GM23338 (cell line): ENCODE results near the gene DCLRE1C. TPM values are rescaled to one million over a fixed set of nuclear protein-coding genes. Genes with fewer than 3 reads are reported as not detected.

Experiments
- ATAC-seq: fragments of 200-7000 bp; cut with Tn5 transposase; 3 replicates; pipeline ENCODE4 v1.9.1; 2020
- DNase-seq: peaks from one replicate; pipeline ENCODE4 v3.0.0-alpha.2; 2015; ENCODE audit warnings: low spot score
- H2AFZ ChIP-seq: fragments of 200-600 bp; sonication (generic); 2 replicates; pipeline ENCODE4 v1.8.0; 2016; ENCODE audit warnings: antibody characterized with exemption, mild to moderate bottlenecking, moderate library complexity
- H3F3A ChIP-seq: fragments of 200-600 bp; sonication (generic); replicated peaks from 2 replicates; pipeline ENCODE4 v1.8.0; 2017; ENCODE audit warnings: antibody characterized with exemption, mixed run types, low read depth
- H3K27ac ChIP-seq: fragments of 200-600 bp; sonication (generic); 2 replicates; pipeline ENCODE4 v1.6.1; 2016; ENCODE audit warnings: low read depth
- H3K27me3 ChIP-seq: fragments of 200-600 bp; sonication (generic); 2 replicates; pipeline ENCODE4 v1.8.0; 2016; ENCODE audit warnings: mild to moderate bottlenecking, mixed run types, moderate library complexity; ENCODE audit not compliant: insufficient read depth
- H3K36me3 ChIP-seq: fragments of 200-600 bp; sonication (generic); 2 replicates; pipeline ENCODE4 v1.8.0; 2016; ENCODE audit warnings: mild to moderate bottlenecking; ENCODE audit not compliant: insufficient read depth
- H3K4me1 ChIP-seq: fragments of 200-600 bp; sonication (generic); 2 replicates; pipeline ENCODE4 v1.8.0; 2016; ENCODE audit warnings: mild to moderate bottlenecking, moderate library complexity; ENCODE audit not compliant: insufficient read depth
- H3K4me2 ChIP-seq: fragments of 200-600 bp; sonication (generic); 2 replicates; pipeline ENCODE4 v1.7.1; 2017; ENCODE audit warnings: mixed run types
- H3K4me3 ChIP-seq: fragments of 200-600 bp; sonication (generic); 2 replicates; pipeline ENCODE4 v1.6.1; 2016; ENCODE audit warnings: mixed run types
- H3K79me2 ChIP-seq: fragments of 200-600 bp; sonication (generic); replicated peaks from 2 replicates; pipeline ENCODE4 v1.8.0; 2017; ENCODE audit warnings: mild to moderate bottlenecking; ENCODE audit not compliant: insufficient read depth
- H3K9me2 ChIP-seq: fragments of 200-600 bp; sonication (generic); 2 replicates; pipeline ENCODE4 v1.8.0; 2017; ENCODE audit not compliant: insufficient read depth
- H4K20me1 ChIP-seq: fragments of 200-600 bp; sonication (generic); replicated peaks from 2 replicates; pipeline ENCODE4 v1.8.0; 2017; ENCODE audit warnings: mild to moderate bottlenecking; ENCODE audit not compliant: insufficient read depth
- H3K27ac Mint-ChIP-seq: 2 replicates; pipeline ENCODE4 v1.8.0; 2020; ENCODE audit warnings: inconsistent platforms, mild to moderate bottlenecking, moderate library complexity, mixed read lengths
- H3K27me3 Mint-ChIP-seq: 3 replicates; pipeline ENCODE4 v1.8.0; 2022; ENCODE audit warnings: low read depth, mild to moderate bottlenecking, moderate library complexity, mixed read lengths, inconsistent platforms; ENCODE audit not compliant: insufficient read depth, poor library complexity
- H3K36me3 Mint-ChIP-seq: 3 replicates; pipeline ENCODE4 v1.8.0; 2021; ENCODE audit warnings: low read depth, mild to moderate bottlenecking, inconsistent platforms, moderate library complexity, mixed read lengths
- H3K4me1 Mint-ChIP-seq: 3 replicates; pipeline ENCODE4 v1.8.0; 2020; ENCODE audit warnings: mild to moderate bottlenecking, inconsistent platforms, mixed read lengths
- H3K4me3 Mint-ChIP-seq: 3 replicates; pipeline ENCODE4 v1.8.0; 2021; ENCODE audit warnings: moderate library complexity, mild to moderate bottlenecking, inconsistent platforms, mixed read lengths
- H3K9me3 Mint-ChIP-seq: 3 replicates; pipeline ENCODE4 v1.8.0; 2020; ENCODE audit warnings: moderate library complexity, mild to moderate bottlenecking, inconsistent platforms, mixed read lengths
- CREB1 ChIP-seq: fragments of 250-450 bp; sonication (Bioruptor Pico); IDR thresholded peaks from 2 replicates; pipeline ENCODE4 v1.5.0; 2020; ENCODE audit warnings: low read depth, mild to moderate bottlenecking, moderate library complexity
- EZH2 ChIP-seq: fragments of 200-600 bp; sonication (generic); IDR thresholded peaks from one replicate; pipeline ENCODE4 v1.8.0; 2017; ENCODE audit warnings: antibody characterized with exemption, mild to moderate bottlenecking, low read depth; ENCODE audit not compliant: unreplicated experiment
- EZH2phosphoT487 ChIP-seq: fragments of 200-600 bp; sonication (generic); IDR thresholded peaks from one replicate; pipeline ENCODE4 v1.8.1; 2018; ENCODE audit warnings: antibody characterized with exemption; ENCODE audit not compliant: unreplicated experiment
- JUNB ChIP-seq: IDR thresholded peaks from one replicate; pipeline ENCODE4 v1.6.1; 2016; ENCODE audit warnings: antibody characterized with exemption; ENCODE audit not compliant: unreplicated experiment
- NANOG ChIP-seq: IDR thresholded peaks from 2 replicates; pipeline ENCODE4 v1.6.1; 2016; ENCODE audit warnings: antibody characterized with exemption, borderline replicate concordance
- POLR2AphosphoS5 ChIP-seq: IDR thresholded peaks from 2 replicates; pipeline ENCODE4 v1.6.1; 2016; ENCODE audit warnings: antibody characterized with exemption, low read depth
- STAT1 ChIP-seq: IDR thresholded peaks from one replicate; pipeline ENCODE4 v1.6.1; 2016; ENCODE audit warnings: antibody characterized with exemption; ENCODE audit not compliant: unreplicated experiment
- ZNF114 ChIP-seq: fragments of 250-450 bp; sonication (Bioruptor Pico); IDR thresholded peaks from 2 replicates; pipeline ENCODE4 v1.5.0; 2020; ENCODE audit warnings: mild to moderate bottlenecking, moderate library complexity
- ZNF331 ChIP-seq: fragments of 250-450 bp; sonication (Bioruptor Pico); IDR thresholded peaks from 2 replicates; pipeline ENCODE4 v1.5.0; 2020; ENCODE audit warnings: low read depth, mild to moderate bottlenecking, moderate library complexity
- polyA plus RNA-seq: library from polyadenylated mRNA; unstranded; fragments of >200 nt; fragmentation: Nextera tagmentation; extraction: Ambion mirVana; gene quantifications from 2 replicates; pipeline ENCODE4 v1.2.1, GENCODE V29; 2016
- total RNA-seq: library from RNA; depleted of rRNA; stranded (reverse); fragments of >200 nt; shearing (Covaris generic); gene quantifications from 2 replicates; pipeline ENCODE4 v1.2.3, GENCODE V29; 2014
- TF ChIP-seq, protein P1 (sequence below): IDR thresholded peaks from 2 replicates; pipeline ENCODE4 v1.6.1; 2016; ENCODE audit warnings: antibody characterized with exemption
- TF ChIP-seq, protein P2 (sequence below): fragments of 250-450 bp; sonication (Bioruptor Pico); IDR thresholded peaks from 2 replicates; pipeline ENCODE4 v1.5.0; 2020; ENCODE audit warnings: mild to moderate bottlenecking, moderate library complexity
- TF ChIP-seq, protein P3 (sequence below): IDR thresholded peaks from one replicate; pipeline ENCODE4 v1.6.1; 2018; ENCODE audit warnings: antibody characterized with exemption; ENCODE audit not compliant: unreplicated experiment
- TF ChIP-seq, protein P4 (sequence below), 2 experiments: fragments of 200-600 bp in 1 of 2; sonication (generic) in 1 of 2; conservative IDR thresholded peaks; 2 replicates each; pipeline versions ENCODE4 v1.5.1 to v1.6.1; 2016 to 2017; ENCODE audit warnings: antibody characterized with exemption in 2 of 2, low read depth in 2 of 2, mild to moderate bottlenecking in 2 of 2, moderate library complexity in 1 of 2

DCLRE1C gene
- total and polyA plus RNA-seq, 2 experiments from 2014 or later, result 3.9 to 30.2 TPM

DNA sequence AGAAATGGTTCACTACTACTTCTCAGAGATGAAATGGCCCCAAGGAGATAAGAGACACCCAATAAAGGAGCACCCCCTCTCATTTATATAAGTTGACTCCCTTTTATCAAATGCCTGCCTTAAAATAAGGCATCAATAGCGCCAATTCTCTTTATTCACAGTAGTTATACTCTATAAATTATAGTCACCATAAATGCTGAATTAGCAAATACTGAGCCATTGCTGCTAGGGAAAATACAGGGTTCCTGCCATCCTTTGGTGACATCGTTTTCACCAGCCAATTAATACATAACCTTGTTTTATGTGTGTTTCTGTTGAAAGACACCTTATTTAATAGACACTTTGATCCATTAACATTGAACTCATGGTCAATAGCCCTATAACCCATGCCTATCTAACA is 28.6 kb downstream of the DCLRE1C start:
- Histone ChIP-seq H2AFZ (no peak overlapping the region), H4K20me1 (no peaks in the 10 kb centered on the region), H3K4me1 (no peaks in the 10 kb centered on the region), H3F3A (no peaks in the 10 kb centered on the region), H3K79me2 (no peaks in the 10 kb centered on the region), H3K27me3 (no peaks in the 10 kb centered on the region), H3K9me2 (no peaks in the 10 kb centered on the region), H3K4me2 (no peak overlapping the region), H3K27ac (no peak overlapping the region), H3K36me3 (peaks cover 12% of the 10 kb centered on the region; the same call in 1 of the 2 replicates), H3K4me3 (no peak overlapping the region)
- Mint-ChIP-seq H3K27ac (no peak overlapping the region), H3K9me3 (no peaks in the 10 kb centered on the region), H3K27me3 (no peaks in the 10 kb centered on the region), H3K4me1 (no peaks in the 10 kb centered on the region), H3K4me3 (no peak overlapping the region), H3K36me3 (peaks cover 33% of the 10 kb centered on the region)
- ATAC-seq, result no peak
- no peak for DNase-seq
- TF ChIP-seq POLR2AphosphoS5, result no peak
- TF ChIP-seq, protein P1, sequence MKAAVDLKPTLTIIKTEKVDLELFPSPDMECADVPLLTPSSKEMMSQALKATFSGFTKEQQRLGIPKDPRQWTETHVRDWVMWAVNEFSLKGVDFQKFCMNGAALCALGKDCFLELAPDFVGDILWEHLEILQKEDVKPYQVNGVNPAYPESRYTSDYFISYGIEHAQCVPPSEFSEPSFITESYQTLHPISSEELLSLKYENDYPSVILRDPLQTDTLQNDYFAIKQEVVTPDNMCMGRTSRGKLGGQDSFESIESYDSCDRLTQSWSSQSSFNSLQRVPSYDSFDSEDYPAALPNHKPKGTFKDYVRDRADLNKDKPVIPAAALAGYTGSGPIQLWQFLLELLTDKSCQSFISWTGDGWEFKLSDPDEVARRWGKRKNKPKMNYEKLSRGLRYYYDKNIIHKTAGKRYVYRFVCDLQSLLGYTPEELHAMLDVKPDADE, result no peak
- TF ChIP-seq EZH2phosphoT487, result no peak
- no peak for TF ChIP-seq STAT1
- TF ChIP-seq JUNB, result no peak
- TF ChIP-seq EZH2, result no peak
- TF ChIP-seq ZNF331 (CRISPR knock-in tag), result no peak
- TF ChIP-seq, protein P2, sequence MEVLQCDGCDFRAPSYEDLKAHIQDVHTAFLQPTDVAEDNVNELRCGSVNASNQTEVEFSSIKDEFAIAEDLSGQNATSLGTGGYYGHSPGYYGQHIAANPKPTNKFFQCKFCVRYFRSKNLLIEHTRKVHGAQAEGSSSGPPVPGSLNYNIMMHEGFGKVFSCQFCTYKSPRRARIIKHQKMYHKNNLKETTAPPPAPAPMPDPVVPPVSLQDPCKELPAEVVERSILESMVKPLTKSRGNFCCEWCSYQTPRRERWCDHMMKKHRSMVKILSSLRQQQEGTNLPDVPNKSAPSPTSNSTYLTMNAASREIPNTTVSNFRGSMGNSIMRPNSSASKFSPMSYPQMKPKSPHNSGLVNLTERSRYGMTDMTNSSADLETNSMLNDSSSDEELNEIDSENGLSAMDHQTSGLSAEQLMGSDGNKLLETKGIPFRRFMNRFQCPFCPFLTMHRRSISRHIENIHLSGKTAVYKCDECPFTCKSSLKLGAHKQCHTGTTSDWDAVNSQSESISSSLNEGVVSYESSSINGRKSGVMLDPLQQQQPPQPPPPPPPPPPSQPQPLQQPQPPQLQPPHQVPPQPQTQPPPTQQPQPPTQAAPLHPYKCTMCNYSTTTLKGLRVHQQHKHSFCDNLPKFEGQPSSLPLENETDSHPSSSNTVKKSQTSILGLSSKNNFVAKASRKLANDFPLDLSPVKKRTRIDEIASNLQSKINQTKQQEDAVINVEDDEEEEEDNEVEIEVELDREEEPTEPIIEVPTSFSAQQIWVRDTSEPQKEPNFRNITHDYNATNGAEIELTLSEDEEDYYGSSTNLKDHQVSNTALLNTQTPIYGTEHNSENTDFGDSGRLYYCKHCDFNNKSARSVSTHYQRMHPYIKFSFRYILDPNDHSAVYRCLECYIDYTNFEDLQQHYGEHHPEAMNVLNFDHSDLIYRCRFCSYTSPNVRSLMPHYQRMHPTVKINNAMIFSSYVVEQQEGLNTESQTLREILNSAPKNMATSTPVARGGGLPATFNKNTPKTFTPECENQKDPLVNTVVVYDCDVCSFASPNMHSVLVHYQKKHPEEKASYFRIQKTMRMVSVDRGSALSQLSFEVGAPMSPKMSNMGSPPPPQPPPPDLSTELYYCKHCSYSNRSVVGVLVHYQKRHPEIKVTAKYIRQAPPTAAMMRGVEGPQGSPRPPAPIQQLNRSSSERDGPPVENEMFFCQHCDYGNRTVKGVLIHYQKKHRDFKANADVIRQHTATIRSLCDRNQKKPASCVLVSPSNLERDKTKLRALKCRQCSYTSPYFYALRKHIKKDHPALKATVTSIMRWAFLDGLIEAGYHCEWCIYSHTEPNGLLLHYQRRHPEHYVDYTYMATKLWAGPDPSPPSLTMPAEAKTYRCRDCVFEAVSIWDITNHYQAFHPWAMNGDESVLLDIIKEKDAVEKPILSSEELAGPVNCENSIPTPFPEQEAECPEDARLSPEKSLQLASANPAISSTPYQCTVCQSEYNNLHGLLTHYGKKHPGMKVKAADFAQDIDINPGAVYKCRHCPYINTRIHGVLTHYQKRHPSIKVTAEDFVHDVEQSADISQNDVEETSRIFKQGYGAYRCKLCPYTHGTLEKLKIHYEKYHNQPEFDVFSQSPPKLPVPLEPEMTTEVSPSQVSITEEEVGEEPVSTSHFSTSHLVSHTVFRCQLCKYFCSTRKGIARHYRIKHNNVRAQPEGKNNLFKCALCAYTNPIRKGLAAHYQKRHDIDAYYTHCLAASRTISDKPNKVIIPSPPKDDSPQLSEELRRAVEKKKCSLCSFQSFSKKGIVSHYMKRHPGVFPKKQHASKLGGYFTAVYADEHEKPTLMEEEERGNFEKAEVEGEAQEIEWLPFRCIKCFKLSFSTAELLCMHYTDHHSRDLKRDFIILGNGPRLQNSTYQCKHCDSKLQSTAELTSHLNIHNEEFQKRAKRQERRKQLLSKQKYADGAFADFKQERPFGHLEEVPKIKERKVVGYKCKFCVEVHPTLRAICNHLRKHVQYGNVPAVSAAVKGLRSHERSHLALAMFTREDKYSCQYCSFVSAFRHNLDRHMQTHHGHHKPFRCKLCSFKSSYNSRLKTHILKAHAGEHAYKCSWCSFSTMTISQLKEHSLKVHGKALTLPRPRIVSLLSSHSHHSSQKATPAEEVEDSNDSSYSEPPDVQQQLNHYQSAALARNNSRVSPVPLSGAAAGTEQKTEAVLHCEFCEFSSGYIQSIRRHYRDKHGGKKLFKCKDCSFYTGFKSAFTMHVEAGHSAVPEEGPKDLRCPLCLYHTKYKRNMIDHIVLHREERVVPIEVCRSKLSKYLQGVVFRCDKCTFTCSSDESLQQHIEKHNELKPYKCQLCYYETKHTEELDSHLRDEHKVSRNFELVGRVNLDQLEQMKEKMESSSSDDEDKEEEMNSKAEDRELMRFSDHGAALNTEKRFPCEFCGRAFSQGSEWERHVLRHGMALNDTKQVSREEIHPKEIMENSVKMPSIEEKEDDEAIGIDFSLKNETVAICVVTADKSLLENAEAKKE (CRISPR knock-in tag), result no peak
- no peak for TF ChIP-seq CREB1
- TF ChIP-seq, protein P3, sequence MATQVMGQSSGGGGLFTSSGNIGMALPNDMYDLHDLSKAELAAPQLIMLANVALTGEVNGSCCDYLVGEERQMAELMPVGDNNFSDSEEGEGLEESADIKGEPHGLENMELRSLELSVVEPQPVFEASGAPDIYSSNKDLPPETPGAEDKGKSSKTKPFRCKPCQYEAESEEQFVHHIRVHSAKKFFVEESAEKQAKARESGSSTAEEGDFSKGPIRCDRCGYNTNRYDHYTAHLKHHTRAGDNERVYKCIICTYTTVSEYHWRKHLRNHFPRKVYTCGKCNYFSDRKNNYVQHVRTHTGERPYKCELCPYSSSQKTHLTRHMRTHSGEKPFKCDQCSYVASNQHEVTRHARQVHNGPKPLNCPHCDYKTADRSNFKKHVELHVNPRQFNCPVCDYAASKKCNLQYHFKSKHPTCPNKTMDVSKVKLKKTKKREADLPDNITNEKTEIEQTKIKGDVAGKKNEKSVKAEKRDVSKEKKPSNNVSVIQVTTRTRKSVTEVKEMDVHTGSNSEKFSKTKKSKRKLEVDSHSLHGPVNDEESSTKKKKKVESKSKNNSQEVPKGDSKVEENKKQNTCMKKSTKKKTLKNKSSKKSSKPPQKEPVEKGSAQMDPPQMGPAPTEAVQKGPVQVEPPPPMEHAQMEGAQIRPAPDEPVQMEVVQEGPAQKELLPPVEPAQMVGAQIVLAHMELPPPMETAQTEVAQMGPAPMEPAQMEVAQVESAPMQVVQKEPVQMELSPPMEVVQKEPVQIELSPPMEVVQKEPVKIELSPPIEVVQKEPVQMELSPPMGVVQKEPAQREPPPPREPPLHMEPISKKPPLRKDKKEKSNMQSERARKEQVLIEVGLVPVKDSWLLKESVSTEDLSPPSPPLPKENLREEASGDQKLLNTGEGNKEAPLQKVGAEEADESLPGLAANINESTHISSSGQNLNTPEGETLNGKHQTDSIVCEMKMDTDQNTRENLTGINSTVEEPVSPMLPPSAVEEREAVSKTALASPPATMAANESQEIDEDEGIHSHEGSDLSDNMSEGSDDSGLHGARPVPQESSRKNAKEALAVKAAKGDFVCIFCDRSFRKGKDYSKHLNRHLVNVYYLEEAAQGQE, result no peak
- TF ChIP-seq, protein P4, sequence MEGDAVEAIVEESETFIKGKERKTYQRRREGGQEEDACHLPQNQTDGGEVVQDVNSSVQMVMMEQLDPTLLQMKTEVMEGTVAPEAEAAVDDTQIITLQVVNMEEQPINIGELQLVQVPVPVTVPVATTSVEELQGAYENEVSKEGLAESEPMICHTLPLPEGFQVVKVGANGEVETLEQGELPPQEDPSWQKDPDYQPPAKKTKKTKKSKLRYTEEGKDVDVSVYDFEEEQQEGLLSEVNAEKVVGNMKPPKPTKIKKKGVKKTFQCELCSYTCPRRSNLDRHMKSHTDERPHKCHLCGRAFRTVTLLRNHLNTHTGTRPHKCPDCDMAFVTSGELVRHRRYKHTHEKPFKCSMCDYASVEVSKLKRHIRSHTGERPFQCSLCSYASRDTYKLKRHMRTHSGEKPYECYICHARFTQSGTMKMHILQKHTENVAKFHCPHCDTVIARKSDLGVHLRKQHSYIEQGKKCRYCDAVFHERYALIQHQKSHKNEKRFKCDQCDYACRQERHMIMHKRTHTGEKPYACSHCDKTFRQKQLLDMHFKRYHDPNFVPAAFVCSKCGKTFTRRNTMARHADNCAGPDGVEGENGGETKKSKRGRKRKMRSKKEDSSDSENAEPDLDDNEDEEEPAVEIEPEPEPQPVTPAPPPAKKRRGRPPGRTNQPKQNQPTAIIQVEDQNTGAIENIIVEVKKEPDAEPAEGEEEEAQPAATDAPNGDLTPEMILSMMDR (conservative IDR thresholded peaks at IDR 0.05; ENCODE audit: low read depth in 2 of 2), result no peak
- TF ChIP-seq NANOG, result no peak
- TF ChIP-seq ZNF114 (CRISPR knock-in tag), result no peak
